Measurements from ENCODE around the gene STK39.

STK39 gene

DNA sequence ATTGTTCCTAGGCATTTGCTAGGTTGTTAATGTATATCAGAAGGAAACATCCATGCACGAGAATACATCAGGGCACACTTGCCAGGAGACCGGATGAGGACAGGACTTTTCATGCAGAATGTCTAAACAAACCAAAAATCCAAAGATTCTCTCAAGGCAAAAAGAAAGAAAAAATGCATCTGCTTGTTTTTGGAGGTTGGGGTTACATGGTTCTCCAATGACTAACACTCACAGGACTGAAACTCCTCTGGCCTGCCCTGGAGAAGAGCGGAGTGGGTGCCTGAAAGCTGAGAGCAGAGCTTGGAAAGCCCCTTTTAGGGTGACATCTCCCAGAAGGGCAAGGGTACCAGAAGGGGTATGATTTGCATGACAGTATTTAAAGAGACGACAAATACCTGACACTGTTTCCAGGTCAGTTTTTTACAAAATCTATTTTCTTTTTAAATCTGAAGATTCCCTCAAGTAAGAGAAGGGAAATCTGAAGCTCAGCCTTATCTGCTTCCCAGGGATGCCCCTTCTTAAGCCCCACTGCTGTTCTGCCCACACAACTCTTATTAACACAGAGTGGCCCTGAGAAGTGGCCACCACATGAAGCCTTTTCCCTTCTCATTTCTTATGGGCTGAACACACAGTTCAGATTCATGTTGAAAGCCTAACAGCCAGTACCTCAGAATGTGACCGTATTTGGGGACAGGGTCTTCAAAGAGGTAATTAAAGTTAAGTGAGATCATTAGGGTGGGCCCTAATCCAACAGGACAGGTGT lies 216.4 kb downstream of the STK39 start:
- TF ChIP-seq ZNF274 (IDR thresholded peaks at IDR 0.05; ENCODE audit: low read depth, low read length) = no peak
- no peak overlapping the region for H3K4me3 ChIP-seq (ENCODE audit: low read length)

DNA sequence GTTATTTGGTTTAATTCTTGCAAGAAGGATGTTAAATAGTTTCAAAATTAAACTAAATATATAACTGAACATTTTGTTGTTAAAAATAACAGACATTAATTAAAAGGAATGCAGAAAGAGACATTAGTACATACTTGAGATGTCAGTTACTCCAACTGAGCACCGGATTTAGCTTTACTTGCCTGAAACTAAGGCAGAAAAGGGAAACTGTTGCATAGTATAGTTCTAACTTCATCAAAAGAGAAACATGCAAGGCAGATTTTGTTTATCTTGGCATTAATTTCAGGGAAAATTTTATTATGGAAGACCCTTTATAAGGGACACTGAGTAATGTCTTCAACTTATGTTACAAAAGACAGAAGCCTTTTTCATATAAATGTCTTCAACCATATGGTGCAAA lies 218.3 kb downstream of the STK39 start:
- no peak overlapping the region for H3K4me3 ChIP-seq (ENCODE audit: low read length)

DNA sequence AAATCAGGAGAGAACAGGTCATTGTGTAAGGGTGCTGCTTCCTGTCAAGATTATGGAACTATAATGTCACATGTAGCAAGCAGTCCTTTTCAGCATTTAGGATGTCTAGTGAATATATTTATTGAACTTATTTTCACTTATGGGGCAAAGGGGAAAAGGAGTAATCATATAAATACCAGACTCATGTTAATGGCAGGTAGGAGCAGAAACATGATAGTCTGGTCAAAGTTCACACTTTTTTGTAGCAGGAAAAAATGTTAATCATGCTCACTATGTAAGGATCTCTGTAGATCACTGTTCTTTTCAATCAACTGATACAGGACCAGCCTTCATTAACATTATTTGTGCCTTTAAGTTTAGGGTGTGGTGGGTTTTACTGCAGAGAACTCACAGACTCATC lies 219.0 kb downstream of the STK39 start:
- TF ChIP-seq ZNF274 (IDR thresholded peaks at IDR 0.05; ENCODE audit: low read depth, low read length) = no peak
- H3K4me3 ChIP-seq (ENCODE audit: low read length) = no peak overlapping the region

More for the DNA sequence above, 218.3 kb downstream of the STK39 start:
- no peak for TF ChIP-seq ZNF274 (IDR thresholded peaks at IDR 0.05; ENCODE audit: low read depth, low read length)

GRCh38 chr2:168025487-168026202 lies 221.8 kb downstream of the STK39 start:
- no peak overlapping the region for H3K4me3 ChIP-seq (ENCODE audit: low read length)
- TF ChIP-seq ZNF274 (IDR thresholded peaks at IDR 0.05; ENCODE audit: low read depth, low read length) = no peak

- no peak for TF ChIP-seq ZNF274 (IDR thresholded peaks at IDR 0.05; ENCODE audit: low read depth, low read length)
- no peak overlapping the region for H3K4me3 ChIP-seq (ENCODE audit: low read length)
These were observed 222.9 kb downstream of the STK39 start for GRCh38 chr2:168024459-168024858.

DNA sequence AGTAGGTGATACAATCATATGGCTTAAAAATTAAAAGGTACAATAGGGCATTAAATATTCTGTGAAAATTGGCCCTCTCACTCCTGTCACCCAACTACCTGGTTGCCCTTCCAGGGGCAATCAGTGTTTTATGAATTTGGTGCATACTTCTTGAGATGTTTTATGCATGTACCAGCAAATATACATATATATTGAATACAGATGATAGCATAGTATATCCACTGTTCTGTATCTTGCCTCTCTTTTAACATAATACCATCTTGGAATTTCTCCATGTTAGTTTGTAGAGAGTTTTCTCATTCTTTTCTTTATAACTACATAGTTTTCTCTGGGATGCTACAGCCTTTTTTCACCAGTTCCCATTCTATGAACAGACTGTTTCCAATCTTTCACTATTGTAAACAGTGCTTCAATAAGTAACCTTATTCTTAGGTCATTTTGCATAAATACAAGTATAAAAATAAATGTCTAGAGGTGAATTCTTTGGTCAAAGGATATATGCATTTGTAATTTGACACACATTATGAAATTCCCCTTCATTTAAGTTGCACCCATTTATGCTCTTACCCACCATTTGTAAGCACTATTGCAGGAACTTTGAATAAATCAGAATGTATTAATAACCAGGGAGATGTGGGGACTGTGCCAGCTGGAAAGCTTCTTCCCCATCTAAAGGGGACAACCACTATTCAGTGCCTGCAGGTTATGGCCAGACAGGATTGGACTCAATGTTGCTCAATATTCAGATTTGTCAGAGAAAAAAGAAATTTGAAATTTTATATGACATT lies 225.4 kb downstream of the STK39 start:
- no peak for TF ChIP-seq ZNF274 (IDR thresholded peaks at IDR 0.05; ENCODE audit: low read depth, low read length)
- no peak overlapping the region for H3K4me3 ChIP-seq (ENCODE audit: low read length)

DNA sequence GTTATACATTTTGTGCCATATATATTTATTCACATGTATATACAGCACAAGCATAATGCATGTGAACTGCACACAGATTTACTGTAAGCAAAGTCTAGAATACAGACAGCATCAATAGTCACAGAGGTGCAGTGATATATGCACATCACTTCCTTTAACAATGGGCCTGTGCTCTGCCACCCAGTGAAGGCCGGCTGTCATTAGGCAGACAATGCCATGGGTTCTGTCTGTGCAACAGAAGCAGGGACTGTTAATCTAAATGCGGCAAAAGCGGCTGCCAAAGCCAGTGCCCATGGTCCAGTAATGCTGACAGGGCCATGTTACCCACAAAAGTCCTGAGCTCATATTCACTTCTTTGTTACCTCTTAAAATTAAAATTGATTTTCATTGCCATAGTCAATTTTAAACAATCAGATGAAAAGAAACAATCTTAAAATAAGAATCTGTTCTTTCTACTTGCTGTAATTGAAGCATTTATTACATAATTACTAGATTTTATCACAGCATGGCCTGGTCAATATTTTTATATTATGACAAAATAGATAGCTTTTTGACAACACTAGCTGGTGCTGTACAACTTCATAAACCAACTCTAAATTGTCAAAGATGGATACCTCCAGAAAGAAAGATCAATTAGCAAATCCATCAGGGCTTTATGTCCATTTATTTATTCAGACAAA lies 232.0 kb downstream of the STK39 start:
- H3K4me3 ChIP-seq (ENCODE audit: low read length) = no peak overlapping the region
- TF ChIP-seq ZNF274 (IDR thresholded peaks at IDR 0.05; ENCODE audit: low read depth, low read length) = no peak

- no peak for TF ChIP-seq ZNF274 (IDR thresholded peaks at IDR 0.05; ENCODE audit: low read depth, low read length)
- H3K4me3 ChIP-seq (ENCODE audit: low read length) = no peak overlapping the region
These were observed 237.5 kb downstream of the STK39 start for GRCh38 chr2:168009900-168010299.

- TF ChIP-seq ZNF274 (IDR thresholded peaks at IDR 0.05; ENCODE audit: low read depth, low read length) = no peak
- H3K4me3 ChIP-seq (ENCODE audit: low read length) = no peak overlapping the region
These were observed 238.7 kb downstream of the STK39 start for GRCh38 chr2:168008646-168009195.

DNA sequence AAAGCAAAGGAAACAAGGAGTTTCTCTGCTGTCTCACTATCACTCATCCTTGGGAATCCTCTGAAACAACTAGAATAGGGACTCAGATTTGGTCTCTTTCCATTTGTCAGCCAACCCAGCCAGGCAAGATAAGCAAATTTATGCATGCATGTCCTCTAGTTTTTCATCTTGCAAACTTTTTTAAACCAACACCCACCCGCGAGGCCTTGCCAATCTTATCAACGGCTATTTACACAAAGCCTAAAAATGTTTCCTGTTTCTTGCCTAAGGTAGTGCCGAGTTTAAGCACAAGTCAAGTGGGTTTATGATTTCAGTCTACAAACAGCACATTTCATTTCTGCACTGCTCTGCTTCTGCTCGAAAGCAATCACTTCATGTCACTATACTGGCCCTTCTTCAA lies 240.9 kb downstream of the STK39 start:
- H3K4me3 ChIP-seq (ENCODE audit: low read length) = no peak overlapping the region
- TF ChIP-seq ZNF274 (IDR thresholded peaks at IDR 0.05; ENCODE audit: low read depth, low read length) = no peak

GRCh38 chr2:168005586-168005985 lies 241.8 kb downstream of the STK39 start:
- no peak for TF ChIP-seq ZNF274 (IDR thresholded peaks at IDR 0.05; ENCODE audit: low read depth, low read length)
- H3K4me3 ChIP-seq (ENCODE audit: low read length) = no peak overlapping the region

GRCh38 chr2:168003876-168004275 lies 243.5 kb downstream of the STK39 start:
- no peak for TF ChIP-seq ZNF274 (IDR thresholded peaks at IDR 0.05; ENCODE audit: low read depth, low read length)
- H3K4me3 ChIP-seq (ENCODE audit: low read length) = no peak overlapping the region

- TF ChIP-seq ZNF274 (IDR thresholded peaks at IDR 0.05; ENCODE audit: low read depth, low read length) = no peak
These were observed 245.3 kb downstream of the STK39 start for GRCh38 chr2:168002021-168002553.

More at GRCh38 chr2:168002021-168002553, 245.3 kb downstream of the STK39 start:
- H3K4me3 ChIP-seq (ENCODE audit: low read length) = no peak overlapping the region
